NOMO-1 treated with DMSO at 0.1 percent for 48 hours (cell line): Measurements from ENCODE around the gene PRG2.
A peak's percentile ranks its signal among the peaks of the same experiment; 100 is the strongest.
"Not testable (repeated sequence)": the region's sequence is repeated elsewhere in the genome, so short reads cannot be mapped to it uniquely, and the experiment has no call there.

ENCODE experiments used
- DNase-seq: peaks from one replicate; lab custom pipeline; 2025; ENCODE audit not compliant: unreplicated experiment; lab: John Stamatoyannopoulos, UW

PRG2 gene

DNA sequence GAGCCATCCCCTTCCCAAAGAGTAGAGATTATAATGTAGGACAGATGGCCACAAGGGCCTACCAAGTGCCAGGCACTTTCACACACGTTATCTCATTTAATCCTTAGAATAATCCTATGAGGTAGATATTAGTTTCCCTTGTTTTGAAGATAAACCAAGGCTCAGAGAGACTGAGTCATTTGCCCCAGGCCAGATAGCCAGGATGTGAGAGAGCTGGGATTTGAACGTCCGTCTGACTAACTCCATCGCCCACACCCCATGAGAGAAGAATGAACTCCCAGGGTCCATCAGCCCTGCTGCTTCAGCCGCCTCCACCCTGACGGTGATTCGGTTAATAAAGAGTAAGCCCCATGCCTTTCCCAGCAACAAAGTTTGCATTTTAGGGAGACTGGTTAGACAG is 20.2 kb downstream of the PRG2 start:
- DNase-seq: no peak

DNA sequence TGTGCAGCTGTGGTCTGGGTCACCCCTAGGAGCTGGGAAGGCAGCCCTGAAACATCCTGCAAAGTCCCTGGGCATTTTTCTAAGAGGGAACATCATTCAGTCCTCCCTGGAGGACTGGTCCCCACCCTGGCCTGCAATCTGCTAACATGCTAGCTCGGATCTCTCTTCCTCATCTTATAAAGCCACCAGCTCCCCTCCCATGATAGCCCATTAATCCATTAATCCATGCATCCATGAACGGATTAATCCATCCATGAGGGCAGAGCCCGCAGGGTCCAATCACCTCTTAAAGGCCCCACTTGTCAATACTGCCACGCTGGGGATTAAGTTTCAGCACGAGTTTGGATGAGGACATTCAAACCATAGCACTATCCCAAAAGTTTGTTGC is 21.6 kb downstream of the PRG2 start:
- DNase-seq: no peak

DNA sequence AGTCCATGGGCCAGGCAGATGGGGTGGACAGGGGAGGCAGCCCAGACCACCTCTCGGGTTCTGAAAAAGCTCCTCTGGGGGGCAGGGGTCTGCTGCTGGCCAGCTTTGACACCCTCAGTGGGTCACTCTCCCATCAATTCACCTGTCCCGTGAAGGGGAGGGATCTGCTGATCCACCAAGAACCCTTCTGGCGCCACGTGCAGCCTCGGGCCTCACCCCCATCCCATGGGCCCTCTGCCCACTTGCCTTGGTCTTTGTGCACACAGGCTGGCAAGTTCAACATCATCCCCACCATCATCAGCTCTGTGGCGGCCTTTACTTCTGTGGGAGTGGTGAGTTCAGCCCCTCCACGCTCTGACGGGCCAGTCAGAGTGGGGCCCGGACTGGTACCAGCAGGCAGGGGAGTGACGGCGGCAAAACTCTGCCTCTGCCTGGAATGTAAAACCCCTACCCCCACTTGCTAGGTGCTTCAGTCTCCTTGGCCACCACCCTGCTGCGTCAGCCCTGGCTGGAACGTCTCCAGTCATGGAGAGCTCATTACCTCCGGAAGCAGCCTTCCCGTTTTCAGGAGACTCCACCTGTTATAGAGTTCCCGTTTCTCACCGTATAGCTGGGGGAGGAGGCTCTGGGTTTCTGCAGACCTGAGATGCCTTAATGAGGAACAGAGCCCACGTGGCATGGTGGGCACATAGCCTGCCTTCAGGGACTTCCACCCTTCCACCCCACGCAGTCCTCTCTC is 22.2 kb downstream of the PRG2 start:
- DNase-seq: no peak

DNA sequence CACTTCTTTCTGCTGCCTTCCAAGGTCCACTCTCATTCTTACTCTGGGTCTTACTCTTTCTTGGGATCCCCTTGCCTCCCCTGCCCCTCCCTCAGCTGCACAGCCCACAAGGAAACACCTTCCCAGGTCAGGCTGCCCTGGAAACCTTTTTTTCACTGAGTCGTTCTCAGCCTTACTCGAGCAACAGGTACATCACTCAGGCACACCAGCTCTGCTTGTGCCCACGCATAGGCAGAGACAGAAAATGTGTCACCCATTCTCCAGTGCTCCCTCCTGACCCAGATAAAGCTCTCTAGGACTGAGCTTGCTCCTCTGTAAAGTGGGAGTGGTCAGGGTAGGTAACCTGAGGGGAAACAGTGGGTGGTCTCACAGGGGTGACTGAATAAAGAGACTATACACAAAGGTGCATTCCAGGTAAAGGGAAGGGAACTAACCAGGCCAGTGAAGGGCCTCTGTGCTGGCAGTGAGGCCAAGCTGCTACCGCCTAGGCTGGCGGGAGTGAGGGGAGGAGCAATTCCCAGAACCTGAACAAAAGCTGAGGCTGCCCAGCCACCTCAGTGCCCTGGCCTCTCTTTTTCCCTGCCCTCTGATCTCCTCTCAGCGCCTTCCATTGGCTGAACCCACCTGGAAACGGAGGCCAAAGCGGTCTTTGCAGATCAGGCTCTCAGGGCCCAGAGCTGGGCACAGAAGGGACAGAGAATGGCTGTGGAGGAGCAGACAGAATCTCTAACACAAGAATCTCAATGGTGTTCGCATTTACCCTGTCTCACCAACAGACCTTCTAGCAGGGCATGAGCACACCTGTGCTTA is 25.4 kb downstream of the PRG2 start:
- DNase-seq: no peak

DNA sequence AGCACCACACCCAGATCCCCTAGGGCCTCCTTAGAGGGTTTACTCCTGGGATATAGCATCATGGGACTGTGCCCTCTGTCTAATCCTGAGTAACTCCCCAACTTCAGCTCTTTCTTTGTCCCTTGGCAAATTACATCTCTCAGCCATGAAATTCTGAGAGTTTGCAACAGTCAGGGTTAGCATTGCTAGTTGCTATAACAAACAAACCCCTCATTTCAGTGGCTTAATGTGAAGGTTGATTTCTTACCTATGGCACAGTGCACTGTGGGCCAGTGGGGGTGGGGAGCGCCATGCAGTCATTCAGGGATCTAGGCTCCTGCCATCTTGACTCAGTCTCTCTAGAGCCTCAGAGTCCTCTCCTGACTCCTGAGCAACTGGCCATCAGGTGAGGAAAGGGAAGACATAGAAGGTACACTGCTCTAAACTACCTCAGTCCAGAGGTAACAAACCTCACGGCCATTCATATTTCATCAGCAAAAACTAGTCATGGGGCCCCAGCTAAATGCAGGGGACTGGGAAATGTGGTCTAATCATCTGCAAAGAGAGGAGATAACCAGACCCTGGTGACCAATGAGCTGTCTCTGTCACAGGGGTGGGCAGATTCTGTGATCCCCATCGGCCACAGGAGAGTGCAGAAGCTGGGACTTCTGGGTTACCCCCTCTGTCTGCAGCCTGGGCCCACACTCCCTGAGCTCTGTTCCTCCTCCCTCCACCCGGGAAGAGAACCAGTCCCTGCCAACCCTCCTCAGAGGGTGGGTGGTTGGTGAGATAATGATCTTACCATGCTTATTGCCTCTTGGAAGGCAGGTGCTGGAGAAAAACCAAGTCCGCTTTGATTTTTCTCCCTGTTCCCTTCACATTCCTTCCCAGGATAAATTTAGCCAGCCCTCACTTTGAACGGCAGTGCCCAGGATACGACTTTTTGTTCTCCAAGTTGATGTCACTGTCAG is 27.0 kb downstream of the PRG2 start:
- DNase-seq: no peak

DNA sequence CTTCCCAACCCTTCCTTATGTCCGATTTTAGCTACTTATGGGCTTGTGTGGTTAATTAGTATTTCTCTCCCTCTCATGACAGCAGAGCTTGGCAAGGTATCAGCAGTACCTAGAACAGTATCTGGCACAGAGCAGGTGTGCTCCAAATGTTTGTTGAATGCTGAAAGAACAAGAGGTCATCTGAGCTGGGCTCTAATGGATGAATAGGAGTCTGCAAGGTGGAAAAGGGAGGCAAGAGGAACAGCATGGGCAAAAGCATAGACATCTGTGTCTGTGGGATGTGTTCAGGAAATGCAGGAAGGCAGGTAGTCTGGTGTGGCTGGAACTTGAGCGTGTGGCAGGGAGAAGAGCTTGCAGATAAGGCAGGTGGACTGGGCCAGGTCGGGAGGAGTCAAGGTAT is 28.5 kb downstream of the PRG2 start:
- no peak for DNase-seq

DNA sequence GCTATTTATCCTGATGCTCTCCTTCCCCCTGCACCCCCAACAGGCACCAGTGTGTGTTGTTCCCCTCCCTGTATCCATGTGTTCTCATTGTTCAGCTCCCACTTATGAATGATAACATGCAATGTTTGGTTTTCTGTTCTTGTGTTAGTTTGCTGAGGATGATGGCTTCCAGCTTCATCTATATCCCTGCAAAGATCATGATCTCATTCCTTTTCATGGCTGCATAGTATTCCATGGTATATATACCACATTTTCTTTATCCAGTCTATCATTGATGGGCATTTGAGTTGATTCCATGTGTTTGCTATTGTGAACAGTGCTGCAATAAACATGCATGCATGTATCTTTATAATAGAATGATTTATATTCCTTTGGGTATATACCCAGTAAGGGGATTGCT is 29.0 kb downstream of the PRG2 start:
- DNase-seq: not testable (repeated sequence)

DNA sequence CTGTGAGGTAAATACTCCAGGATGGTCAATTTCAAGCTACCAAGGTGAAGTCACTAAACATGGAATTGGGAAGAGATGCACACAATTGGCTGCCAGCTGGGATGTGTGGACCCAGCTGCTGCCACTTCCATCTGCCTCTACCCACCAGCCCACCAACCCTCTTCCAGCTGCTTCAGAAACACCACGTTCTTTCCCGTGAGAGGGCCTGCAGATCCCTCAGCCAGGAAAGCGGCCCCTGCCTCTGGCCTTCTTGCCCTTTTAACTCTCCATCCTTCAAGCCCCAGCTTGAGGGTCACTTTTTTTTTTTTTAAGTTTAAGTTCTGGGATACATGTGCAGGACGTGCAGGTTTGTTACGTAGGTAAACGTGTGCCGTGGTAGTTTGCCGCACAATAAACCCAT is 29.5 kb downstream of the PRG2 start:
- DNase-seq: no peak

DNA sequence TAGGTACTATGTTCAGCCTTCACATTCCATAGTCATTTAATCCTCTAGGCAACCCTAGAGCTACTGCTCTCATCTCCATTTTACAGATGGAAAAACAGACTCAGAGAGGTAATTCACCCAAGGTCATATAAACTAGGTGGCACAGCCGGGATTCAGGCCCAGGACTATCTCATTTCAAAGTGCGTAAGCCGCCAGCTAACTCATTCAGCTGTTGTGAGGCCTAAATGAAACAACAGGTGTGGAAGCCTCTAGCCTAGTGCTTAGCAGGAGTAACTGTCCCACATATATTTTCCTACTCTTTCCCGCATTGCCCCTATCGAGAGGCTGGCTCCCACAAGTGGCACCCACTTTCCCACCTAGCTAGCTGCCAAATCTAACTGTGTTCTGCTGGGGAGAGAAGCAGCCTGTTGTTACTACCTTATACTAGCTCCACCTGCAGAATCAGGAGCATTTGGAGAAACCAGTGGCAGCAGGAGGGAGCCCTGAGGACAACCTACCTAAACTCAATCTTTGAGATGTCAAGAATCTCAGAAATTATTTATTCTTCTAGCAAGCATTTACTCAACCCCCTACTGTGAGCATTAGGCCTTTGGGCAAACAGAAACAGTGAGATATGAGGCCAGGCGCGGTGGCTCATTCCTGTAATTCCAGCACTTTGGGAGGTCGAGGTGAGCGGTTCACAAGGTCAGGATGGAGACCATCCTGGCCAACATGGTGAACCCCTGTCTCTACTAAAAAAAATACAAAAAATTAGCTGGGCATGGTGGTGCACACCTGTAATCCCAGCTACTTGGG is 30.4 kb downstream of the PRG2 start:
- DNase-seq: no peak

DNA sequence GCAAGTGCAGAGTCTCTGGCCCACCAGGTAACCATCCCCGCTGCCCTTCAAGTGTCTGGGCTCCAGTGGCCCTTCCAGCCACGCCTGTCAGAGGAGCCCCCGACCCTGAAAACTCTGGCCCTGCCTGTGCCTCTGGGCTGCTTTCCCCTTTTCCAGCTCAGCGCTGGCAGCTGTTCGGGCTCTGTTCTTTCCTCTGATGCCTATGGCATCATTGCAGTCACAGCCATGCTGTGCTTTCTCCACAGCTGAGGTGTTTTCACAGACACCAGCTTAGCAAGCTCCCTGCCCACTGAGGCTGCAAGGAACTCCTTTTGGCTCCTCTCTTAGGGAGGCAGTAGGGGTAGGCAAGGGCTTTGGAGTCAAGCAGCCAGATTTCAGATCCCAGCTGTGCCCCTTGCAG is 31.1 kb downstream of the PRG2 start:
- no peak for DNase-seq

GRCh38 chr11:57358991-57359390 is 31.5 kb downstream of the PRG2 start:
- no peak for DNase-seq

DNA sequence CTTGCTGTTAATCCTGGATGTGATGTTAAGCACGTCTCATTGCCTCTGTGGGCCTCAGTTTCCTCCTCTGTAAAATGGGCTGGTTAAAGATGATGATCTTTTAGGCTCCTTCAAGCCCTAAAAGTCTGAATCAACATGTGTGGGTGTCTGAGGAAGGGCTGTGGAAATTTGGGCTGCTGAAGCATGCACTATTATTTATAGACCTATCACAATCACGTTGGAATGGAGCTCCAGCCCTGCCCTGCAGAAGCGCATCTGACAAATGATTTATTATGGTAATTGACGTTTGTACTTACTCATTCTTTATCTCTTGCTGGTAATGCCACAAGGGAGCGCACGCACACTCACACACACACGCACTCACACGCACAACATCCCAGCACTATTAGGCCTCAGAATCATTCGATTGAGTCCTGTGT is 31.9 kb downstream of the PRG2 start:
- DNase-seq: no peak

DNA sequence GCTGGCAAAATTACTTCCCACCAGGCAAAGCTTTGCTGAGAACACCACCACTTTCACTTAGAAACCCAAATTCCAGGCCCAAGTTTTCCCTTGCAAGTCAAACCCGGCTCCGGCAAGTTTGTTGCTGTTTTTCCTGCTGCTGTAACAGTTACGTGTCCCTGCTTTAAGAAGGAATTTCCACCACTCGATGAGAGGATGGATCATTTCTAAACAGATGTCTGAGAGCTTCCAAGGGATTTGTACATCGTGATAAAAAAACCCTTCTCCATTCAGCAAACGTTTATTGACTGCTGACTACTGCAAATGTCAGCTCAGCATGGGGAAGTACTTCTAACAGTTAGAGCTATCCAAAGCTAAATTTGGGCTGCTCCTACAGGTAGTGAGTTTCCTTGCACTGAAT is 32.6 kb downstream of the PRG2 start:
- no peak for DNase-seq

- no peak for DNase-seq
Measured at GRCh38 chr11:57357310-57357709, 33.1 kb downstream of the PRG2 start.

- DNase-seq: peak; percentile 60
Measured at GRCh38 chr11:57356268-57356667, 34.2 kb downstream of the PRG2 start.

DNA sequence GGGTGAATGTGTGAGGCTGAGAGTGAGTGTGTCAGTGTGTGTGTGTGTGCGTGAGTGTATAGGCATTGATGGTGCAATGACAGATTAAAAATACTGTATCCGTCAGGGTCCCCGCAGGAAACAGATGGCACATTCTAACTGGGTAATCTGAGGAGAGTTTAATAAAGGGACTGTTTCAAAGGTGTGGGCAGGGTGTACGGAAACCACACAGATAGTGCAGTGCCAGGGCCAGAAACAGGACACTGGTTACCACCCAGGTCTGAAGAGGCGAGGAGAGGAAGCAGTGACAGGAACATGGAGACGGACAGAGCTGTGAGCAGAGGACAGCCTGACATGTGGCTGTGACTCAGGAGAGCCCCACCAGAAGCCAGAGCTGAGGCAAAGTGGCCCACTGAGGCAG is 35.8 kb downstream of the PRG2 start:
- no peak for DNase-seq

DNA sequence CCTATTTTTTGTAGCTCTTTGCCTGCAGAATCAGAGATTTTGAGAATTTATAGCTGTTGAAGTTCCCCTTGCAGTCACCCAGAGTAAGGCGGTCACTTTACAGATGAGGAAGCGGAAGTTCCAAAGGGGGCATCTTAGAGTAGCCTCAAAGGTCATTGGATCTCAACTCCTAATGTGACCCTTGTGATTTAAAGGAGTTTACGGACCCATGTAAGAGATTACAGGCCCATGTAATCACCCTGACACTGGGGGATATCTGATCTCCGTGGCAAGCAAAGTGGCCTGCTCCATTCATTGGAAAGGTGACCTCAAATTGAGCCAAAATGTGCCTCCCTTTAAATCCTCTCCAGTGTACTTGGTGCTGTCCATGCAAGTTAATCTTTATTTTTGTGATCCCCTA is 36.6 kb downstream of the PRG2 start:
- DNase-seq: peak; percentile 16

DNA sequence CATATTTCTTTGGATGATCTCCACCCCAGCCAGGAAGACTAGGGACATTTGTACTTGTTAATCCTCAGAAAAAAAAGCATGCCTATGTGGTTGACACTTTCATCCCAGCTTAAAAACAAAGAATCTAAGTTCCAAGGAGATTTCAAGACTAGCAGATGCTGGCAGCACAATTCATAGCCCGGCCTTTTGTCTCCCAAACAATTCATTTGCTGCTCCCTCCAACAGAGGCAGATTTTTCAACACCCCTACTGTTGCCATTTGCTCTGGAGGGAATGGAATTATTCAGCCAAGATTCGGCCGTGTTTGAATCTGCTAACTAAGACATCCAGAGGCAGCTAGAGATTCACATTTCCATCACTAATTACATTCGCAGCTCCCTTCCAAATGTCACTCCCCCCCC is 37.0 kb downstream of the PRG2 start:
- DNase-seq: no peak

- DNase-seq: no peak
Measured at GRCh38 chr11:57353036-57353435, 37.4 kb downstream of the PRG2 start.

- DNase-seq: no peak
Measured at GRCh38 chr11:57349491-57350274, 40.8 kb downstream of the PRG2 start.
